GM13976 (cell line): ENCODE results near the gene HIVEP3.

Experiments
- DNase-seq: peaks from one replicate; pipeline ENCODE4 v3.0.0; 2012; ENCODE audit warnings: low spot score
- CTCF ChIP-seq: IDR thresholded peaks from 2 replicates; pipeline ENCODE4 v1.5.1; 2012; ENCODE audit warnings: borderline replicate concordance, mild to moderate bottlenecking; ENCODE audit not compliant: insufficient read depth; ENCODE audit errors: extremely low read depth, missing control alignments, control extremely low read depth
- in situ Hi-C: fragments of 300-500 bp; cut with MboI; formaldehyde crosslinking; loops from one replicate; pipeline ENCODE4 v1.12.0; 2022; ENCODE audit warnings: low sequenced_read_pairs, mixed read lengths, inconsistent platforms; ENCODE audit not compliant: unreplicated experiment

The HIVEP3 gene

DNA sequence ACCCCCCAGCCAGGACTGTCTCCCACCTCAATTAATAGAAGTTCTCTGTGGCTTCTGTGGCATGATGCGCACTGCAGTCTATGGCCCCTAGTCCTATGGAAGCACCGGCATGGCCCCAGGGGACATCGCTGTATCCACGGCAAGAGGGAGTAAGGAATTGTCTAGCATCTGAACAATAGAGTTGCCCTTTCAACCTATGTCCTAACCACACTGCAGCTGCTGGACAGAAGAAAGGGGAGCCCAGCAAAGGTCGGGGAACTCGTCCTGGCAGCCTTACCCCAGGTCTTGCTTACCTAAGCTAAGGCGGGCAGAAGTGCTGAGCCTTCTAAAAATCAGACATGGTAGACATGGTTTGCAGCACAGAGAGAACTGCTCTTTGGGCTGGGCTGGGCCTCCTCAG is 330.9 kb downstream of the HIVEP3 start:
- TF ChIP-seq CTCF = no peak
- no peak for DNase-seq
- in situ Hi-C loops = no loop called here

- in situ Hi-C loops = no loop called here
- DNase-seq = no peak
- TF ChIP-seq CTCF = no peak
These were observed 332.5 kb downstream of the HIVEP3 start for GRCh38 chr1:41586230-41586629.

DNA sequence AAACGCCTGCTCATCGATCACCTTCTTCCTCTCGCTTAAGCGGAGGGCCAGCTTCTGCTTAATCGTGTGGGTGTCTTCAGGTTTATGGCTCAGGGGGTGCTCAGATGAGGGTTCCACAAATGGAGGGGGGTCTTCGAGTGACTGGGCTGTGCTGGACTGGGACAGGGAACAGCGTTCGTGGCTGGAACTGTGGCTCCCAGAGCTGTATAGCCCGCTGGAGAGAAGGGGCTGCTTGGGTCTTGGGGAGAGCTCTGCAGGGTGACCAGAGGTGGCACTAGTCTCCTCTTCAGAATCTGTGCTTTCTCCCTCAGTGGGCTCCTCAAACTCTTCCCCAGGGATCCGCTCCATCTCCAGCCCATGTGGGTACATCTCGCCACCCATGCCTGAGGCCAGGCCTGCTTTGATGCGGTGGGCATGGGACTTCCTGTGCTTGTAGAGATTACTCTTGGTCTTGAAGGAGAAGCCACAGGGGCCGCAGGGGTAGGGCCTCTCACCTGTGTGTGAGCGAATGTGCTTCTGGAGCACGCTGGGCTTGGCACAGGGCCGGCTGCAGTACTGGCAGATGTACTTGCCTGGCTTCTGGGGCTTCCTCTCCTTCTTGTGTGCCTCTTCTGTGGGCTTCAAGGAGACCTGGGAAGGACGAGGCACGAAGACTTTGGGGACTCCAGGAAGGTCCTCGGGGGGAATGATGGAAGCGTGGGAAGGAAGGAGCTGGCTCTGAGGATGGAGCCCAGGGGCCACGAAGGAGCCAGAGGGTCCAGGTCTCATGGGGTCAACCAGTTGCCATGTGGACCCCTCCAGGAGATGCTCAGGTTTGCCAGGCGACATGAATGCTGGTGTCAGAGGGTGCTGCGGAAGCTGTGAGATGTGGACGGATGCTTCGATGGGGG is 334.8 kb downstream of the HIVEP3 start:
- no peak for TF ChIP-seq CTCF
- DNase-seq = no peak
- in situ Hi-C loops = no loop called here

GRCh38 chr1:41582851-41583657 is 335.7 kb downstream of the HIVEP3 start:
- no peak for DNase-seq
- TF ChIP-seq CTCF = no peak
- in situ Hi-C loops = no loop called here

DNA sequence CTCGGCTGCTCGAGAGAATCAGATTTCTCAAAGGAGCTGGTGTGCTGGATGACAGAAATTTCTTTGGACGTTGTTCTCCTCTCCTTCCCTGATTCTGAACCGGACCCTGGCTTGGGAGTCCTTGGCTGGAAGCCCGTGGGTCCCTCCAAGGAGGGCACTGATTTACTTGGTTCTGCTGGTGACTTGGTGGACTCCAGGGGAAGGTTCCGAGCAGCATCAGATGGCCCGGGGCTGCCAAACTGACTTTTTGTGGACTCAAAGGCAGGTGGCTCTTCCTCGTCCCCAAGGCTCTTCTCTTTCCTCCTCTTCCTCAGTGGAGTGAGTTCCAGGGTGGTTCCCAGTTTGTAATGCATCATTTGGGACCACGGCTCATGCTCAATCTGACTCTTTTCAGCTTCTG is 336.4 kb downstream of the HIVEP3 start:
- no peak for TF ChIP-seq CTCF
- in situ Hi-C loops = no loop called here
- DNase-seq = no peak

DNA sequence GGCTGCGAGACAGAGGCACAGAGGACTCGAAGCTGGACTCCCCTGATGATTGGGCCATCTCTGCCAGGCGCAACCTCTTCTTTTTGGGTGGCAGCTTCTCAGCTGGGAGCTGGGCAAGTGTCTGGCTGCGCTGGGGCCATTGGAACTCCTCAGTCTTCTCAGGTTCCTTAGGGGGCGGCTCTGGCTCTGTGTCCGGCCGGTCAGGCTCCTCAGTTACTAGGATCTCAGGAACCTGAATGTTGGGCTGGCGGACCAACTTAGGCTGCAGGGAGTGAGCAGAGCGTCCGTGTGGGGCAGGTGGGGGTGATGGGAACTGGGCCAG is 336.8 kb downstream of the HIVEP3 start:
- DNase-seq = no peak
- in situ Hi-C loops = no loop called here
- TF ChIP-seq CTCF = no peak
